ENCODE data around the gene GPANK1. TPM values are rescaled to one million over a fixed set of nuclear protein-coding genes. Genes with fewer than 3 reads are reported as not detected.

GPANK1 gene
- total RNA-seq, 1 donor from 2014 or later = 30.1 TPM

GRCh38 chr6:31676322-31676903 lies 11.6 kb upstream of the GPANK1 start:
- Mint-ChIP-seq H3K9me3 (ENCODE audit: unreplicated experiment) (peaks cover 15% of the 10 kb centered on the region), H3K27ac (ENCODE audit: unreplicated experiment) (no peak overlapping the region), H3K4me3 (ENCODE audit: unreplicated experiment) (no peak overlapping the region), H3K4me1 (ENCODE audit: low read depth, unreplicated experiment) (peaks cover 9% of the 10 kb centered on the region), H3K36me3 (ENCODE audit: unreplicated experiment) (no peaks in the 10 kb centered on the region), H3K27me3 (ENCODE audit: unreplicated experiment) (peaks cover 11% of the 10 kb centered on the region)
- no peak for TF ChIP-seq CTCF (IDR thresholded peaks at IDR 0.05; ENCODE audit: partially characterized antibody, unreplicated experiment)
- no peak for DNase-seq

GRCh38 chr6:31669676-31670075 lies 4.9 kb upstream of the GPANK1 start, which contains the start of gene LY6G5B:
LY6G5B (plus strand) TSS chr6:31669976; CDS start chr6:31670951, 975 bp downstream.
- no peak for DNase-seq
- Mint-ChIP-seq H3K27me3 (ENCODE audit: unreplicated experiment) (peaks cover 6% of the 10 kb centered on the region), H3K27ac (ENCODE audit: unreplicated experiment) (no peak within 1 kb of the TSS), H3K4me1 (ENCODE audit: low read depth, unreplicated experiment) (peaks cover 2% of the 10 kb centered on the region), H3K4me3 (ENCODE audit: unreplicated experiment) (peak within 1 kb of the TSS; percentile 38), H3K9me3 (ENCODE audit: unreplicated experiment) (peaks cover 6% of the 10 kb centered on the region), H3K36me3 (ENCODE audit: unreplicated experiment) (no peaks in the 10 kb centered on the region)
- TF ChIP-seq CTCF (IDR thresholded peaks at IDR 0.05; ENCODE audit: partially characterized antibody, unreplicated experiment) = no peak

- H3K4me3 Mint-ChIP-seq (ENCODE audit: unreplicated experiment) = peak overlapping the region; percentile 97
- H3K9me3 Mint-ChIP-seq (ENCODE audit: unreplicated experiment) = peaks cover 11% of the 10 kb centered on the region
- TF ChIP-seq CTCF (IDR thresholded peaks at IDR 0.05; ENCODE audit: partially characterized antibody, unreplicated experiment) = no peak
- no peak for DNase-seq
- peaks cover 12% of the 10 kb centered on the region for H3K27me3 Mint-ChIP-seq (ENCODE audit: unreplicated experiment)
- no peaks in the 10 kb centered on the region for H3K36me3 Mint-ChIP-seq (ENCODE audit: unreplicated experiment)
- peak overlapping the region; percentile 87 for H3K27ac Mint-ChIP-seq (ENCODE audit: unreplicated experiment)
- H3K4me1 Mint-ChIP-seq (ENCODE audit: low read depth, unreplicated experiment) = peaks cover 16% of the 10 kb centered on the region
Observed at GRCh38 chr6:31666337-31666965, 1.7 kb upstream of the GPANK1 start.

GRCh38 chr6:31665501-31666336 lies 922 bp upstream of the GPANK1 start, which contains the start of gene CSNK2B:
CSNK2B (plus strand) TSS chr6:31666080; CDS start chr6:31666832, 752 bp downstream.
- Mint-ChIP-seq H3K36me3 (ENCODE audit: unreplicated experiment) (no peaks in the 10 kb centered on the region), H3K4me3 (ENCODE audit: unreplicated experiment) (peak within 1 kb of the TSS; percentile 97), H3K4me1 (ENCODE audit: low read depth, unreplicated experiment) (peaks cover 19% of the 10 kb centered on the region), H3K27me3 (ENCODE audit: unreplicated experiment) (peaks cover 15% of the 10 kb centered on the region), H3K9me3 (ENCODE audit: unreplicated experiment) (peaks cover 11% of the 10 kb centered on the region), H3K27ac (ENCODE audit: unreplicated experiment) (peak within 1 kb of the TSS; percentile 99)
- DNase-seq = peak; percentile 97
- no peak for TF ChIP-seq CTCF (IDR thresholded peaks at IDR 0.05; ENCODE audit: partially characterized antibody, unreplicated experiment)
